ACC112 (cell line): ENCODE data around the gene AKT3.

Experiments used
- H2AFZ ChIP-seq: fragments of 200-600 bp; sonication (generic); one replicate; pipeline ENCODE4 v1.6.0; 2017; ENCODE audit warnings: antibody characterized with exemption, low read length; ENCODE audit not compliant: unreplicated experiment
- H3K27ac ChIP-seq: fragments of 200-600 bp; sonication (generic); 2 replicates; pipeline ENCODE4 v1.5.1; 2014; ENCODE audit warnings: low read depth, mild to moderate bottlenecking, antibody characterized with exemption, low read length, moderate library complexity
- H3K27me3 ChIP-seq: fragments of 200-600 bp; sonication (generic); 2 replicates; pipeline ENCODE4 v1.6.1; 2014; ENCODE audit warnings: mild to moderate bottlenecking, antibody characterized with exemption, low read length, moderate library complexity, mixed read lengths; ENCODE audit not compliant: insufficient read depth
- H3K36me3 ChIP-seq: fragments of 200-600 bp; sonication (generic); 2 replicates; pipeline ENCODE4 v1.6.1; 2016; ENCODE audit warnings: mild to moderate bottlenecking, antibody characterized with exemption, low read length, moderate library complexity, mixed read lengths; ENCODE audit not compliant: insufficient read depth
- H3K4me1 ChIP-seq: fragments of 200-600 bp; sonication (generic); one replicate; pipeline ENCODE4 v1.6.1; 2016; ENCODE audit warnings: low read length, mixed read lengths; ENCODE audit not compliant: insufficient read depth, unreplicated experiment, control insufficient read depth
- H3K4me3 ChIP-seq: fragments of 200-600 bp; sonication (generic); 2 replicates; pipeline ENCODE4 v1.5.1; 2014; ENCODE audit warnings: mild to moderate bottlenecking, low read depth, low read length
- H3K79me2 ChIP-seq: fragments of 200-600 bp; sonication (generic); one replicate; pipeline ENCODE4 v1.6.0; 2016; ENCODE audit warnings: low read length; ENCODE audit not compliant: control insufficient read depth, unreplicated experiment, insufficient read depth

AKT3 gene

GRCh38 chr1:243733670-243734307, 116.3 kb downstream of the AKT3 start:
- Histone ChIP-seq H3K4me3 (no peak overlapping the region), H3K27me3 (no peaks in the 10 kb centered on the region), H3K27ac (no peak overlapping the region), H2AFZ (no peak overlapping the region), H3K4me1 (peaks cover 4% of the 10 kb centered on the region), H3K36me3 (no peaks in the 10 kb centered on the region), H3K79me2 (peaks cover 4% of the 10 kb centered on the region)

GRCh38 chr1:243732637-243733036, 117.4 kb downstream of the AKT3 start:
- Histone ChIP-seq H3K36me3 (no peaks in the 10 kb centered on the region), H3K27ac (no peak overlapping the region), H3K27me3 (no peaks in the 10 kb centered on the region), H3K4me3 (no peak overlapping the region), H3K79me2 (peaks cover 4% of the 10 kb centered on the region), H3K4me1 (peaks cover 4% of the 10 kb centered on the region), H2AFZ (no peak overlapping the region)

GRCh38 chr1:243731974-243732625, 117.9 kb downstream of the AKT3 start:
- H3K27ac ChIP-seq: no peak overlapping the region
- H3K4me3 ChIP-seq: no peak overlapping the region
- peaks cover 4% of the 10 kb centered on the region for H3K79me2 ChIP-seq
- H2AFZ ChIP-seq: no peak overlapping the region
- no peaks in the 10 kb centered on the region for H3K36me3 ChIP-seq
- H3K27me3 ChIP-seq: no peaks in the 10 kb centered on the region
- H3K4me1 ChIP-seq: peaks cover 4% of the 10 kb centered on the region

- Histone ChIP-seq H3K79me2 (no peaks in the 10 kb centered on the region), H3K4me1 (peaks cover 4% of the 10 kb centered on the region), H2AFZ (no peak overlapping the region), H3K27me3 (no peaks in the 10 kb centered on the region), H3K36me3 (no peaks in the 10 kb centered on the region), H3K27ac (no peak overlapping the region), H3K4me3 (no peak overlapping the region)
These were observed 118.6 kb downstream of the AKT3 start for GRCh38 chr1:243731301-243731891.

GRCh38 chr1:243730487-243731150, 119.4 kb downstream of the AKT3 start:
- Histone ChIP-seq H3K4me1 (peaks cover 4% of the 10 kb centered on the region), H3K36me3 (no peaks in the 10 kb centered on the region), H3K27me3 (no peaks in the 10 kb centered on the region), H3K79me2 (no peaks in the 10 kb centered on the region), H2AFZ (no peak overlapping the region), H3K4me3 (no peak overlapping the region), H3K27ac (no peak overlapping the region)

- H3K27me3 ChIP-seq: no peaks in the 10 kb centered on the region
- H3K4me1 ChIP-seq: peaks cover 4% of the 10 kb centered on the region
- peaks cover 4% of the 10 kb centered on the region for H3K79me2 ChIP-seq
- H3K4me3 ChIP-seq: no peak overlapping the region
- no peak overlapping the region for H2AFZ ChIP-seq
- no peak overlapping the region for H3K27ac ChIP-seq
- H3K36me3 ChIP-seq: no peaks in the 10 kb centered on the region
These were observed 120.1 kb downstream of the AKT3 start for GRCh38 chr1:243729956-243730355.

GRCh38 chr1:243727503-243728203, 122.4 kb downstream of the AKT3 start:
- Histone ChIP-seq H3K36me3 (no peaks in the 10 kb centered on the region), H3K27ac (no peak overlapping the region), H3K4me3 (no peak overlapping the region), H3K79me2 (peaks cover 4% of the 10 kb centered on the region), H3K4me1 (no peaks in the 10 kb centered on the region), H3K27me3 (no peaks in the 10 kb centered on the region), H2AFZ (no peak overlapping the region)

- H3K4me3 ChIP-seq: no peak overlapping the region
- H2AFZ ChIP-seq: no peak overlapping the region
- H3K27ac ChIP-seq: no peak overlapping the region
These were observed 123.1 kb downstream of the AKT3 start for GRCh38 chr1:243726806-243727502.

GRCh38 chr1:243725846-243726245, 124.2 kb downstream of the AKT3 start:
- peaks cover 4% of the 10 kb centered on the region for H3K79me2 ChIP-seq
- H3K27me3 ChIP-seq: no peaks in the 10 kb centered on the region
- H2AFZ ChIP-seq: no peak overlapping the region
- H3K4me1 ChIP-seq: no peaks in the 10 kb centered on the region
- H3K4me3 ChIP-seq: no peak overlapping the region
- no peaks in the 10 kb centered on the region for H3K36me3 ChIP-seq
- H3K27ac ChIP-seq: no peak overlapping the region

More at GRCh38 chr1:243726806-243727502, 123.1 kb downstream of the AKT3 start:
- H3K36me3 ChIP-seq: no peaks in the 10 kb centered on the region
- H3K79me2 ChIP-seq: peaks cover 4% of the 10 kb centered on the region
- H3K4me1 ChIP-seq: no peaks in the 10 kb centered on the region
- H3K27me3 ChIP-seq: no peaks in the 10 kb centered on the region

GRCh38 chr1:243725075-243725474, 125.0 kb downstream of the AKT3 start:
- Histone ChIP-seq H3K27ac (no peak overlapping the region), H3K4me3 (no peak overlapping the region), H2AFZ (no peak overlapping the region), H3K36me3 (no peaks in the 10 kb centered on the region), H3K4me1 (no peaks in the 10 kb centered on the region), H3K79me2 (peaks cover 4% of the 10 kb centered on the region), H3K27me3 (no peaks in the 10 kb centered on the region)
